Panc1 (cell line): ENCODE data around the gene GDPD2.

Source experiments
- REST ChIP-seq, 2 experiments: IDR thresholded peaks; 2 replicates each; pipeline ENCODE4 v1.6.1; 2011 to 2012; ENCODE audit warnings: low read depth in 2 of 2, control low read depth in 1 of 2, low read length in 1 of 2, mild to moderate bottlenecking in 1 of 2, moderate library complexity in 1 of 2; ENCODE audit not compliant: insufficient read depth in 1 of 2
- SIN3A ChIP-seq: IDR thresholded peaks from 2 replicates; pipeline ENCODE4 v1.6.1; 2012; ENCODE audit warnings: low read depth, mild to moderate bottlenecking, low read length, moderate library complexity, borderline replicate concordance; ENCODE audit not compliant: insufficient read depth

GRCh38 chrX:70464051-70464450, 40.9 kb downstream of the GDPD2 start:
- TF ChIP-seq SIN3A (no peak), REST (IDR thresholded peaks at IDR 0.05; ENCODE audit: insufficient read depth in 1 of 2, low read depth in 2 of 2, low read length in 1 of 2) (no peak)
